ENCODE results near the gene CD226.

GRCh38 chr18:69987870-69988269 lies 40.2 kb upstream of the CD226 start:
- TF ChIP-seq MAFK (conservative IDR thresholded peaks at IDR 0.05 in 1 of 2, IDR thresholded peaks at IDR 0.05 in 1 of 2; ENCODE audit: low read length in 2 of 2) (no peak), CTCF (CRISPR knock-in tag; IDR thresholded peaks at IDR 0.05) (no peak), ARID3A (IDR thresholded peaks at IDR 0.05; ENCODE audit: low read depth, low read length) (no peak), NFE2L2 (IDR thresholded peaks at IDR 0.05; ENCODE audit: low read length) (no peak), MYNN (CRISPR knock-in tag; IDR thresholded peaks at IDR 0.05; ENCODE audit: low read depth) (no peak), NFYB (CRISPR knock-in tag; IDR thresholded peaks at IDR 0.05) (no peak), TAF1 (CRISPR knock-in tag; IDR thresholded peaks at IDR 0.05) (no peak), MAX (IDR thresholded peaks at IDR 0.05) (no peak), ZNF549 (CRISPR knock-in tag; IDR thresholded peaks at IDR 0.05) (no peak)
